ENCODE measurements around the gene PIP5KL1.

Gene PIP5KL1

GRCh38 chr9:127941062-127941960, 10.7 kb upstream of the PIP5KL1 start:
- Histone ChIP-seq H2BK15ac (ENCODE audit: low read depth, poor library complexity, severe bottlenecking) (no peak overlapping the region), H3K18ac (ENCODE audit: low read depth in 1 of 2, low read length in 2 of 2) (no peak overlapping the region), H4K91ac (ENCODE audit: low read length) (no peak overlapping the region), H3K4me1 (ENCODE audit: control insufficient read depth, insufficient read depth, low read depth, low read length) (peaks cover 13% of the 10 kb centered on the region), H2BK120ac (ENCODE audit: low read depth, low read length) (no peak overlapping the region), H3K4ac (ENCODE audit: low read depth in 1 of 2, low read length in 2 of 2) (no peak overlapping the region), H3K79me1 (replicated peaks; ENCODE audit: low read length, poor library complexity, severe bottlenecking) (peaks cover 2% of the 10 kb centered on the region), H2AFZ (ENCODE audit: low read depth, low read length) (no peak overlapping the region), H3K27me3 (ENCODE audit: control insufficient read depth in 1 of 2, insufficient read depth in 1 of 2, low read length in 2 of 2) (no peaks in the 10 kb centered on the region), H4K8ac (ENCODE audit: low read length) (no peak overlapping the region), H3K4me3 (ENCODE audit: insufficient read depth in 1 of 2, low read depth in 1 of 2, low read length in 2 of 2) (no peak overlapping the region), H2AK5ac (ENCODE audit: low read length, severe bottlenecking) (no peak overlapping the region), H3K9me3 (ENCODE audit: control insufficient read depth, low read length) (no peaks in the 10 kb centered on the region), H3K9ac (ENCODE audit: low read length) (no peak overlapping the region), H3K4me2 (ENCODE audit: low read length, poor library complexity, severe bottlenecking) (no peak overlapping the region), H2BK5ac (ENCODE audit: low read depth, low read length, poor library complexity, severe bottlenecking) (no peak overlapping the region), H3K27ac (ENCODE audit: low read length, poor library complexity, severe bottlenecking) (no peak overlapping the region), H3K36me3 (ENCODE audit: control insufficient read depth in 1 of 2, insufficient read depth in 2 of 2, low read depth in 1 of 2, low read length in 2 of 2) (peaks cover 45 to 47% of the 10 kb centered on the region in 2 experiments), H2BK12ac (ENCODE audit: low read length in 2 of 2) (no peak overlapping the region), H3K23ac (ENCODE audit: low read length in 2 of 2) (no peak overlapping the region), H3K14ac (ENCODE audit: low read length in 2 of 2) (no peak overlapping the region)
- no peak for DNase-seq
- WGBS = 85% methylated on average over 18 of the region's 18 CpGs

GRCh38 chr9:127940593-127940992, 10.0 kb upstream of the PIP5KL1 start:
- no peak overlapping the region for H4K8ac ChIP-seq (ENCODE audit: low read length)
- H3K14ac ChIP-seq (ENCODE audit: low read length in 2 of 2) = no peak overlapping the region
- no peak overlapping the region for H3K4me2 ChIP-seq (ENCODE audit: low read length, poor library complexity, severe bottlenecking)
- H2AK5ac ChIP-seq (ENCODE audit: low read length, severe bottlenecking) = no peak overlapping the region
- no peak overlapping the region for H3K23ac ChIP-seq (ENCODE audit: low read length in 2 of 2)
- no peak overlapping the region for H3K18ac ChIP-seq (ENCODE audit: low read depth in 1 of 2, low read length in 2 of 2)
- no peaks in the 10 kb centered on the region for H3K27me3 ChIP-seq (ENCODE audit: control insufficient read depth in 1 of 2, insufficient read depth in 1 of 2, low read length in 2 of 2)
- H3K36me3 ChIP-seq (ENCODE audit: control insufficient read depth in 1 of 2, insufficient read depth in 2 of 2, low read depth in 1 of 2, low read length in 2 of 2) = peaks cover 46 to 49% of the 10 kb centered on the region in 2 experiments
- H2BK120ac ChIP-seq (ENCODE audit: low read depth, low read length) = no peak overlapping the region
- no peak overlapping the region for H3K9ac ChIP-seq (ENCODE audit: low read length)
- peaks cover 3% of the 10 kb centered on the region for H3K79me1 ChIP-seq (replicated peaks; ENCODE audit: low read length, poor library complexity, severe bottlenecking)
- no peak for DNase-seq
- no peak overlapping the region for H4K91ac ChIP-seq (ENCODE audit: low read length)
- no peak overlapping the region for H2BK12ac ChIP-seq (ENCODE audit: low read length in 2 of 2)
- H2AFZ ChIP-seq (ENCODE audit: low read depth, low read length) = no peak overlapping the region
- no peak overlapping the region for H2BK5ac ChIP-seq (ENCODE audit: low read depth, low read length, poor library complexity, severe bottlenecking)
- no peak overlapping the region for H3K4ac ChIP-seq (ENCODE audit: low read depth in 1 of 2, low read length in 2 of 2)
- H3K4me1 ChIP-seq (ENCODE audit: control insufficient read depth, insufficient read depth, low read depth, low read length) = peaks cover 19% of the 10 kb centered on the region
- H3K27ac ChIP-seq (ENCODE audit: low read length, poor library complexity, severe bottlenecking) = no peak overlapping the region
- no peak overlapping the region for H2BK15ac ChIP-seq (ENCODE audit: low read depth, poor library complexity, severe bottlenecking)
- H3K9me3 ChIP-seq (ENCODE audit: control insufficient read depth, low read length) = no peaks in the 10 kb centered on the region
- 100% methylated on average over 2 of the region's 4 CpGs for whole genome bisulfite sequencing
- no peak overlapping the region for H3K4me3 ChIP-seq (ENCODE audit: insufficient read depth in 1 of 2, low read depth in 1 of 2, low read length in 2 of 2)

GRCh38 chr9:127938298-127938690, 7.7 kb upstream of the PIP5KL1 start:
- H3K23ac ChIP-seq (ENCODE audit: low read length in 2 of 2) = no peak overlapping the region
- H2AK5ac ChIP-seq (ENCODE audit: low read length, severe bottlenecking) = peak overlapping the region; percentile 37
- no peak for DNase-seq
- H3K9me3 ChIP-seq (ENCODE audit: control insufficient read depth, low read length) = no peaks in the 10 kb centered on the region
- H2BK5ac ChIP-seq (ENCODE audit: low read depth, low read length, poor library complexity, severe bottlenecking) = no peak overlapping the region
- H3K36me3 ChIP-seq (ENCODE audit: control insufficient read depth in 1 of 2, insufficient read depth in 2 of 2, low read depth in 1 of 2, low read length in 2 of 2) = peaks cover 37 to 38% of the 10 kb centered on the region in 2 experiments
- peak overlapping the region in 1 of 2 experiments; percentile 28 for H3K18ac ChIP-seq (ENCODE audit: low read depth in 1 of 2, low read length in 2 of 2)
- H3K27ac ChIP-seq (ENCODE audit: low read length, poor library complexity, severe bottlenecking) = no peak overlapping the region
- H3K9ac ChIP-seq (ENCODE audit: low read length) = peak overlapping the region; percentile 96
- no peak overlapping the region for H2BK120ac ChIP-seq (ENCODE audit: low read depth, low read length)
- WGBS = 65% methylated on average over 21 of the region's 25 CpGs
- H3K14ac ChIP-seq (ENCODE audit: low read length in 2 of 2) = no peak overlapping the region
- H3K4ac ChIP-seq (ENCODE audit: low read depth in 1 of 2, low read length in 2 of 2) = peak overlapping the region; percentile 40 to 46
- peak overlapping the region; percentile 0 for H2AFZ ChIP-seq (ENCODE audit: low read depth, low read length)
- peak overlapping the region in 1 of 2 experiments; percentile 99 for H3K4me3 ChIP-seq (ENCODE audit: insufficient read depth in 1 of 2, low read depth in 1 of 2, low read length in 2 of 2)
- H4K8ac ChIP-seq (ENCODE audit: low read length) = peak overlapping the region; percentile 94
- peak overlapping the region; percentile 72 for H4K91ac ChIP-seq (ENCODE audit: low read length)
- peaks cover 17% of the 10 kb centered on the region for H3K79me1 ChIP-seq (replicated peaks; ENCODE audit: low read length, poor library complexity, severe bottlenecking)
- H3K27me3 ChIP-seq (ENCODE audit: control insufficient read depth in 1 of 2, insufficient read depth in 1 of 2, low read length in 2 of 2) = no peaks in the 10 kb centered on the region
- no peak overlapping the region for H2BK15ac ChIP-seq (ENCODE audit: low read depth, poor library complexity, severe bottlenecking)
- no peak overlapping the region for H3K4me2 ChIP-seq (ENCODE audit: low read length, poor library complexity, severe bottlenecking)
- peaks cover 25% of the 10 kb centered on the region for H3K4me1 ChIP-seq (ENCODE audit: control insufficient read depth, insufficient read depth, low read depth, low read length)
- no peak overlapping the region for H2BK12ac ChIP-seq (ENCODE audit: low read length in 2 of 2)
